Measurements from ENCODE around the gene DOCK9. TPM values are rescaled to one million over a fixed set of nuclear protein-coding genes. Genes with fewer than 3 reads are reported as not detected.

The DOCK9 gene
- total and polyA plus RNA-seq, 2 experiments from 2014 or later, result 8.5 to 57.7 TPM

DNA sequence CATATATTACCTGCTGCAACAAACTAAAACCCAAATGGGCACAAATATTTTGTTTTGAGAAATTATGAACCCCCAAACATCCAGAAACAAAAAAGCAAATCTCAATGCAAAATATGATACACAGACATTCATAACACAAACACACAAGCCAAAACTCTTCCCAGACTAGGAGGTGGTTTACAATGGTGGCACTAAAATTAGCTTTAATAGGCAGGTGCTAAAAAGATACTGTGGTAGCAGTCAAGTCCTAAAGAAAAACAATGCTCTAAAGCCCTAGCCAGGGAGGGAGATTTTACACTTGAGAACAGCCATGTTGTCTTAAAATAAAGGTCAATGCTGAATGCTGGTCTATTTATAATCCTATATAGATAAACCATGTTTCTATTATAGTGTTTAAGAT, 65.0 kb downstream of the DOCK9 start:
- no peak overlapping the region for H3K4me3 Mint-ChIP-seq
- no peaks in the 10 kb centered on the region for H3F3A ChIP-seq (replicated peaks; ENCODE audit: low read depth)
- no peaks in the 10 kb centered on the region for H3K9me2 ChIP-seq (ENCODE audit: insufficient read depth)
- DNase-seq (ENCODE audit: low spot score) (no peak), ATAC-seq (no peak)
- H3K27me3 ChIP-seq (ENCODE audit: insufficient read depth), result no peaks in the 10 kb centered on the region
- H2AFZ ChIP-seq, result no peak overlapping the region
- no peaks in the 10 kb centered on the region for H3K36me3 Mint-ChIP-seq (ENCODE audit: low read depth)
- H3K27me3 Mint-ChIP-seq (ENCODE audit: insufficient read depth, low read depth, poor library complexity), result peaks cover 2% of the 10 kb centered on the region
- H3K79me2 ChIP-seq (replicated peaks; ENCODE audit: insufficient read depth), result no peaks in the 10 kb centered on the region
- H3K9me3 Mint-ChIP-seq, result no peaks in the 10 kb centered on the region
- H3K4me3 ChIP-seq, result no peak overlapping the region
- no peak overlapping the region for H3K27ac ChIP-seq (ENCODE audit: low read depth)
- no peak overlapping the region for H3K4me2 ChIP-seq
- no peak for TF ChIP-seq EZH2 (IDR thresholded peaks at IDR 0.05; ENCODE audit: low read depth, unreplicated experiment)
- TF ChIP-seq, protein P1, sequence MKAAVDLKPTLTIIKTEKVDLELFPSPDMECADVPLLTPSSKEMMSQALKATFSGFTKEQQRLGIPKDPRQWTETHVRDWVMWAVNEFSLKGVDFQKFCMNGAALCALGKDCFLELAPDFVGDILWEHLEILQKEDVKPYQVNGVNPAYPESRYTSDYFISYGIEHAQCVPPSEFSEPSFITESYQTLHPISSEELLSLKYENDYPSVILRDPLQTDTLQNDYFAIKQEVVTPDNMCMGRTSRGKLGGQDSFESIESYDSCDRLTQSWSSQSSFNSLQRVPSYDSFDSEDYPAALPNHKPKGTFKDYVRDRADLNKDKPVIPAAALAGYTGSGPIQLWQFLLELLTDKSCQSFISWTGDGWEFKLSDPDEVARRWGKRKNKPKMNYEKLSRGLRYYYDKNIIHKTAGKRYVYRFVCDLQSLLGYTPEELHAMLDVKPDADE (IDR thresholded peaks at IDR 0.05), result no peak
- no peak for TF ChIP-seq REST (IDR thresholded peaks at IDR 0.05; ENCODE audit: unreplicated experiment)
- no peak for TF ChIP-seq EZH2phosphoT487 (IDR thresholded peaks at IDR 0.05; ENCODE audit: unreplicated experiment)
- TF ChIP-seq, protein P2, sequence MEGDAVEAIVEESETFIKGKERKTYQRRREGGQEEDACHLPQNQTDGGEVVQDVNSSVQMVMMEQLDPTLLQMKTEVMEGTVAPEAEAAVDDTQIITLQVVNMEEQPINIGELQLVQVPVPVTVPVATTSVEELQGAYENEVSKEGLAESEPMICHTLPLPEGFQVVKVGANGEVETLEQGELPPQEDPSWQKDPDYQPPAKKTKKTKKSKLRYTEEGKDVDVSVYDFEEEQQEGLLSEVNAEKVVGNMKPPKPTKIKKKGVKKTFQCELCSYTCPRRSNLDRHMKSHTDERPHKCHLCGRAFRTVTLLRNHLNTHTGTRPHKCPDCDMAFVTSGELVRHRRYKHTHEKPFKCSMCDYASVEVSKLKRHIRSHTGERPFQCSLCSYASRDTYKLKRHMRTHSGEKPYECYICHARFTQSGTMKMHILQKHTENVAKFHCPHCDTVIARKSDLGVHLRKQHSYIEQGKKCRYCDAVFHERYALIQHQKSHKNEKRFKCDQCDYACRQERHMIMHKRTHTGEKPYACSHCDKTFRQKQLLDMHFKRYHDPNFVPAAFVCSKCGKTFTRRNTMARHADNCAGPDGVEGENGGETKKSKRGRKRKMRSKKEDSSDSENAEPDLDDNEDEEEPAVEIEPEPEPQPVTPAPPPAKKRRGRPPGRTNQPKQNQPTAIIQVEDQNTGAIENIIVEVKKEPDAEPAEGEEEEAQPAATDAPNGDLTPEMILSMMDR (conservative IDR thresholded peaks at IDR 0.05; ENCODE audit: low read depth in 2 of 2), result no peak
- no peak for TF ChIP-seq ZNF114 (CRISPR knock-in tag; IDR thresholded peaks at IDR 0.05)
- peaks cover 8% of the 10 kb centered on the region for H3K4me1 Mint-ChIP-seq
- no peaks in the 10 kb centered on the region for H3K4me1 ChIP-seq (ENCODE audit: insufficient read depth)
- H3K36me3 ChIP-seq (ENCODE audit: insufficient read depth), result no peaks in the 10 kb centered on the region
- H3K27ac Mint-ChIP-seq, result no peak overlapping the region
- H4K20me1 ChIP-seq (replicated peaks; ENCODE audit: insufficient read depth), result no peaks in the 10 kb centered on the region

DNA sequence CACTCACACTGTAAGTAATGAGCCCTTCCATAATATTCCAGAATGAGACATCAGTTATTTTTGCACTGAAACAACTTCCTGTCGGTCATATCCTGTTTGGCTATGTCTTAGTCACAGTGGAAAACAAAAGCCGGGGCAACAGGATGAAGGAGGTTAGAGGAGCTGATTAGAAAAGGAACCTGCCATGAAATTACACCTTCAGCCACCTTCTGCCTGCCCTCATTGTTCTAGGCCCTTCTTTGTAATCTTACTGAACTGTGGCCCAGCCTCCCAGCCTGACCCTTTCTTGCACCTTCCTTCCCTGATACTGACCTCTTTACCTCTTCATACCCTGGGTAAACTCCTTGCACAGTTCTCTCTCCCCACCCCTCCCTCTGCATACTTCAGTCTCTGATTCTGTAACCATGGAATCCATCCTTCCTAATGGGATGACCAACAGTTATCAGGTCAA, 67.3 kb downstream of the DOCK9 start:
- H4K20me1 ChIP-seq (replicated peaks; ENCODE audit: insufficient read depth), result no peaks in the 10 kb centered on the region
- H3K79me2 ChIP-seq (replicated peaks; ENCODE audit: insufficient read depth), result no peaks in the 10 kb centered on the region
- Mint-ChIP-seq H3K27me3 (ENCODE audit: insufficient read depth, low read depth, poor library complexity) (peaks cover 2% of the 10 kb centered on the region), H3K4me3 (no peak overlapping the region), H3K9me3 (no peaks in the 10 kb centered on the region), H3K27ac (no peak overlapping the region), H3K4me1 (peaks cover 8% of the 10 kb centered on the region), H3K36me3 (ENCODE audit: low read depth) (no peaks in the 10 kb centered on the region)
- no peak overlapping the region for H3K4me2 ChIP-seq
- H2AFZ ChIP-seq, result no peak overlapping the region
- no peaks in the 10 kb centered on the region for H3K36me3 ChIP-seq (ENCODE audit: insufficient read depth)
- peaks cover 3% of the 10 kb centered on the region; the same call in 1 of the 2 replicates for H3K9me2 ChIP-seq (ENCODE audit: insufficient read depth)
- no peak overlapping the region for H3K4me3 ChIP-seq
- peak; percentile 37; the same call in 1 of the 3 replicates for ATAC-seq
- H3F3A ChIP-seq (replicated peaks; ENCODE audit: low read depth), result no peaks in the 10 kb centered on the region
- no peak overlapping the region for H3K27ac ChIP-seq (ENCODE audit: low read depth)
- H3K27me3 ChIP-seq (ENCODE audit: insufficient read depth), result no peaks in the 10 kb centered on the region
- H3K4me1 ChIP-seq (ENCODE audit: insufficient read depth), result no peaks in the 10 kb centered on the region
- DNase-seq (ENCODE audit: low spot score), result no peak
- no peak for TF ChIP-seq ZNF462 (CRISPR knock-in tag; IDR thresholded peaks at IDR 0.05)
- no peak for TF ChIP-seq EZH2 (IDR thresholded peaks at IDR 0.05; ENCODE audit: low read depth, unreplicated experiment)
